Mucosa of rectum (tissue), 2 donors: Measurements from ENCODE around the gene ZBED3.

Experiments used
- H3K27ac ChIP-seq, 2 donors: one replicate each; pipeline ENCODE4 v1.7.0; 2013; ENCODE audit warnings: inconsistent platforms in 2 of 2, low read depth in 2 of 2, low read length in 2 of 2
- H3K27me3 ChIP-seq, 2 donors: one replicate each; pipeline ENCODE4 v1.7.0; 2013; ENCODE audit warnings: low read length in 2 of 2; ENCODE audit not compliant: control insufficient read depth in 2 of 2, insufficient read depth in 2 of 2
- H3K36me3 ChIP-seq, 2 donors: one replicate each; pipeline ENCODE4 v1.7.0; 2013; ENCODE audit warnings: low read length in 2 of 2; ENCODE audit not compliant: control insufficient read depth in 2 of 2, insufficient read depth in 2 of 2
- H3K4me1 ChIP-seq, 2 donors: one replicate each; pipeline ENCODE4 v1.7.0; 2013; ENCODE audit warnings: low read length in 2 of 2, mild to moderate bottlenecking in 1 of 2; ENCODE audit not compliant: control insufficient read depth in 2 of 2, insufficient read depth in 2 of 2
- H3K4me3 ChIP-seq, 2 donors: one replicate each; pipeline ENCODE4 v1.7.0; 2013; ENCODE audit warnings: low read length in 2 of 2
- H3K9ac ChIP-seq, 2 donors: one replicate each; pipeline ENCODE4 v1.7.0; 2013; ENCODE audit warnings: low read length in 2 of 2, low read depth in 1 of 2, mild to moderate bottlenecking in 1 of 2
- H3K9me3 ChIP-seq, 2 donors: one replicate each; pipeline ENCODE4 v1.7.0; 2013; ENCODE audit warnings: low read length in 2 of 2; ENCODE audit not compliant: control insufficient read depth in 2 of 2
- donor health status: healthy.
- donor health status: Normal muscosa, but diverticular disease.

The ZBED3 gene

DNA sequence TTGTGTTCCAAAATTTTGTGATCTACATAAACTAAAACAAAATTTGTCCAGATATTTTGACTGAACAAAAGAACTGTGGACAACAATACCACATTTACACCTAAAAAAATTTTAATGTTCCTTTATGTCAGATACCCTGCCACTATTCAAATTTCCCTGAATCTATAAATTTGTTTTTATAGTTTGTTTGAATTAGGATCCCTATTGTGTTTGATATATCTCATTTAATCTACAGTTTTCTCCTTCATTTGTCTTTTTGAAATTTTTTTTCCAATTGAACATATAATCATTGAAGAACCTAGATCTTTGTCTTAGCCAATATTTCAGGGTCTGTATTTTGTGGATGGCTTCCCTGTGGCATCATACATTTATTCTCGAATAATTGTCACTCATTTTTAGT, 51.1 kb downstream of the ZBED3 start:
- Histone ChIP-seq H3K27ac (no peak overlapping the region), H3K36me3 (peaks cover 29 to 34% of the 10 kb centered on the region in 2 donors), H3K9ac (no peak overlapping the region), H3K4me3 (no peak overlapping the region), H3K9me3 (no peaks in the 10 kb centered on the region), H3K4me1 (peaks cover 10 to 11% of the 10 kb centered on the region in 2 donors), H3K27me3 (no peaks in the 10 kb centered on the region)

DNA sequence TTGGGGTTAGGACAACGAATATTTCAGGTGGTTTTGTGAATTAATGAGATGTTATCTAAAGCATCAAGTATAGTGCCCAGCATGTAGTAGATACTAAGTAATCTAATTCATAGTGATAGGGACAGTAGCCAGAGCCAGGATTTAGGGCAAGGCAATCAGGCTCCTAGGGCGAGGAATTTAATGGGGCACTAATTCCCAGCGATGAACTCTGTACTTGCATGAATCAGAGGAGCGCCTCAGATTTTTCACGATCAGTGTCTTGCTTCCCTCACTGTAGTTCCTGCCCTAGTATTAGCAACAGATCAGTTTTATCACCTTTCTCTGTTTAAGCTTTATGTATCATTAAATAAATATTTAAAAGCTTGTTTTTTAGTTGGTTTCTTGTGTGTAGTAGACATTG, 53.7 kb downstream of the ZBED3 start:
- H3K4me3 ChIP-seq: no peak overlapping the region
- peaks cover 26 to 28% of the 10 kb centered on the region in 2 donors for H3K36me3 ChIP-seq
- no peak overlapping the region for H3K27ac ChIP-seq
- H3K27me3 ChIP-seq: no peaks in the 10 kb centered on the region
- no peak overlapping the region for H3K9ac ChIP-seq
- peaks cover 12 to 15% of the 10 kb centered on the region in 2 donors for H3K4me1 ChIP-seq
- peaks cover under 1 to 2% of the 10 kb centered on the region in 2 donors for H3K9me3 ChIP-seq

DNA sequence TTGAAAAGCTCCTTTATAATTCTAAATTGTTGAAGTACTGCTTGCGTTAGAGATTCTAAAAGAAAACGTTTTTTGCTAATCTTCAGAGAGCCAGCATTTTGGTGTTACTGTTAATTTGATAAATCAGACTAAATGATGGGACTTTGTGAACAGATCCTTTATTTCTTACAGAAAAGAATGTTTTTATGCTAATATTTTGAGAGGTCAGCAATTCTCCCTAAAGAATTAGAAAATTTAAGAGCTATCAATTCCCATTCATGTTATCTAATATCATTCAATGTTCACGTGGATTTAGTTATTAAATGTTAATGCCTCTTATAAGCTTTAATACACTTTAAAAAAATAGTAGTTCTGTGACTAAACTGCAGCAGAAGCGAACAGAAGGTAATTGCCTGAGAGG, 54.5 kb downstream of the ZBED3 start:
- Histone ChIP-seq H3K4me3 (no peak overlapping the region), H3K36me3 (peaks cover 20 to 22% of the 10 kb centered on the region in 2 donors), H3K9ac (peak overlapping the region in 1 of 2 donors; percentile 18), H3K27me3 (no peaks in the 10 kb centered on the region), H3K9me3 (peaks cover 2 to 4% of the 10 kb centered on the region in 2 donors), H3K27ac (no peak overlapping the region), H3K4me1 (peaks cover 12 to 15% of the 10 kb centered on the region in 2 donors)

DNA sequence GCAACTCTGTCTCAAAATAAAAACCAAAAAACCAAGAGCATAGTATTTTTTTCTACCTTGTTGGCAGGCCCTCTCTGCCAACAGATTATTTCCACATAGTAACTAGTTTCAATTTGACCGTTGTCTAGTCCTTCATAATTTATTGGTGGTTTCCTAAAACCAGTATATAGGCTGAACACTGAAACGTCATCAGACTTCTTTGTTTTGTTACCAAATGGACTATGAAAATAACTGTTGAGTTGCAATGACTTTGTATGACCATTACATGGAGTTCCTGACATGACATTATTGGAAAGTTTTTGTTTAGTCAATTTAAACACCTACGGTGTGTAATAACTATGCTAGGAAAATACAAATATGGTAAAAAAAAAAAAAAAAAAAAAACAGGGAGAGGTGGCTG, 55.2 kb downstream of the ZBED3 start:
- Histone ChIP-seq H3K9ac (peak overlapping the region in 1 of 2 donors; percentile 93), H3K9me3 (peaks cover 2 to 4% of the 10 kb centered on the region in 2 donors), H3K36me3 (peaks cover 15 to 17% of the 10 kb centered on the region in 2 donors), H3K27me3 (no peaks in the 10 kb centered on the region), H3K27ac (no peak overlapping the region), H3K4me3 (peak overlapping the region; percentile 77 to 93), H3K4me1 (peaks cover 12 to 15% of the 10 kb centered on the region in 2 donors)

DNA sequence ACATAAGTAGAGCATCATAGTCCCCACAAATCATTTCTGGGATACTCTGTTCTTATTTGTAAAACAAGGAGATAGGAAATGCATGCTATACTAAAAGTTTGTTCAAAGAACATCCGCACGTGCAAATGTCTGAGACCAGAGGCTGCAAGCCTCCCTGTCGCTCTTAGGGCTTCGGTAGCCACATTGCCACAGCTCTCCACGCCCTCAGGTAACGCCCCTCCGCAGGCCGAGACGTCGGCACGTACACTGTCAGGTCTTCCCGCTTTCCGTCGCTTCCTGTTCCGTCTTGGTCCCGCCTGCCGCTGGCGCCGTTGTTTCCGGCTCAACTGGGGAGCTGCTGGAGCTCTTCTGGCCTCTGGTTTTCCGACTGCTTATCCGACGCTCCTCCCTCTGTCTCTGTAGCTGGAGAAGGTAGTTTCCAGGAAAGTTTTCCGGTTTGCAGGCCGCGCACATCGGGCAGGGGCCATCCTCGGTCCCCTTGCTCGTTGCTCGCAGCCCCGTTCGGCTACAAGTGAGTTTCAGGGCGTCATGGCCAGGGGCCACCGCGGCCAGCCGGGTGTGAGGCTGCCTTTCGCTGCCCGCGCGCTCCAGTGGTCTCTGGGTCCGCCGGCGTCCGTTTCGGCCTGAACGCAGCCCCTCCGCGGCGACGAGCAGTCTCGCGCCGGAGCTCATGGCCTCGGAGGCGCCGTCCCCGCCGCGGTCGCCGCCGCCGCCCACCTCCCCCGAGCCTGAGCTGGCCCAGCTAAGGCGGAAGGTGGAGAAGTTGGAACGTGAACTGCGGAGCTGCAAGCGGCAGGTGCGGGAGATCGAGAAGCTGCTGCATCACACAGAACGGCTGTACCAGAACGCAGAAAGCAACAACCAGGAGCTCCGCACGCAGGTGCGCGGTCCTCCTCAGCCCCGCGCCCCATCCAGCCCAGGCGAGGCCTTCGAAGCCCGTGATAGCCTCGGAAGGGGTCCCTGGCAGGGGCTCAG, 56.7 kb downstream of the ZBED3 start, which contains the start of gene AGGF1:
TSS of gene AGGF1 (plus strand) at position 308 of the 975 bp plus-strand sequence. CDS start at position 671, 363 bp downstream.
- Histone ChIP-seq H3K36me3 (peaks cover 3 to 4% of the 10 kb centered on the region in 2 donors), H3K9ac (peak within 1 kb of the TSS; percentile 87 to 93), H3K4me1 (peaks cover 12 to 15% of the 10 kb centered on the region in 2 donors), H3K27me3 (no peaks in the 10 kb centered on the region), H3K27ac (peak within 1 kb of the TSS; percentile 93 to 97), H3K9me3 (peaks cover 2 to 4% of the 10 kb centered on the region in 2 donors), H3K4me3 (peak within 1 kb of the TSS; percentile 77 to 93)

DNA sequence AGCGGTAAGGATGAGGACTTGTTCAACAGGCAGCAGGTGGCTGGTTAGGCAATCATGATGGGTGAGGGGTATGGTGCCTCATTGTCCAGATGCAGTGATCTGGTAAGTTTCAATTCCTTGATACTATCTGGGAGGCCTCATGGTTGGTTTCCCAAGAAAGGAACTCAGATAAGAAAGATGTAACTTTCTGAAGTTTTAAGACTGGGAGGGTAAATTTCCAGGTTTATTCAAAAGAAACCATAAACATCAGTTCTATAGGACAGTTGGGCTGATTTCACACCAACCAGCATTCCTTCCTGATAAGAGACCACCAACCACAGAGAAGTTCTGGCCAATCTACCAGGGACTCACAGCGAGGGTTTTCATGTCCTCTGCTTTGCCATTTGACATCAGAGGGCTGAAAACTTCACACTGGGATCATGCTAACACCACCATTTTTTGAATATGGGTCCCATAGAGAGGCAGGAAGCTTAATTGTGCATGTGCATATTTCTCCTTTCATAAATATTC, 57.7 kb downstream of the ZBED3 start:
- H3K36me3 ChIP-seq: no peaks in the 10 kb centered on the region
- H3K9me3 ChIP-seq: peaks cover 2 to 4% of the 10 kb centered on the region in 2 donors
- H3K27me3 ChIP-seq: no peaks in the 10 kb centered on the region
- H3K4me1 ChIP-seq: peaks cover 12 to 15% of the 10 kb centered on the region in 2 donors
- no peak overlapping the region for H3K27ac ChIP-seq
- H3K9ac ChIP-seq: no peak overlapping the region
- H3K4me3 ChIP-seq: peak overlapping the region; percentile 77 to 93

DNA sequence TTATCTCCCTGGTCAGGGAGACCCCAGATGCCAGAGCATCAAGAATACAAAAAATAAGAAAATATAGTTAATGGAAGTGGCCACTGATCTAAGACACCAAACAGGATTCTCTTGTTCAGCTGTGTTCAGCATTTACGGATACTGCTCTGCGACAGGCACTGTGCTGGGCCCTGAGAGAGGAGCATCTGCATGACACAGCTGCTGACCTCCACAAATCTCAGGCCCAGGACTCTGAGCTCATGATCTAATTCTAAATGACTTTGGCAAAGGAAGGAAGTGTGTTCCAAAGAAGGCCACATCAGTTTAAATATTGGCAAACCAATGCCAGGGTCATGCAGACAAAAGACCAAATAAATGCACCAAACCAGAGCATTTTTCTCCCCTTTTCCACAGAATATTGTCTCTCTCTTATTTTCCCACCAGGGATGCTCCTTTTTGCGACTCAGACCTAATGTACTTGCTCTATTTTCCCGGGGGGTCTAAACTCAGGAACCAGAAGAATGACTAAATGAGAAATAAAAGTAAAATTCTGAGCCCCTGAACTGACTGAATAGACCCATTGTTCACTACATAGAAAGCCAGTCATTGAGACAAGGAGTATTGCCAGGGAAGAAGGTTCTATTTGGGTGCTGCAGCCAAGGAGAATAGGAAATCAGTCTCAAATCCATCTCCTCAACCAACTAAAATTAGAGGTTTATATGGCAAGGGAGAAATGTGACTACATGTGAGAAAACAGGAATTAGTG, 58.3 kb downstream of the ZBED3 start:
- peaks cover 12 to 15% of the 10 kb centered on the region in 2 donors for H3K4me1 ChIP-seq
- no peaks in the 10 kb centered on the region for H3K27me3 ChIP-seq
- H3K36me3 ChIP-seq: no peaks in the 10 kb centered on the region
- no peak overlapping the region for H3K9ac ChIP-seq
- H3K27ac ChIP-seq: no peak overlapping the region
- H3K9me3 ChIP-seq: peaks cover 2 to 4% of the 10 kb centered on the region in 2 donors
- no peak overlapping the region for H3K4me3 ChIP-seq

DNA sequence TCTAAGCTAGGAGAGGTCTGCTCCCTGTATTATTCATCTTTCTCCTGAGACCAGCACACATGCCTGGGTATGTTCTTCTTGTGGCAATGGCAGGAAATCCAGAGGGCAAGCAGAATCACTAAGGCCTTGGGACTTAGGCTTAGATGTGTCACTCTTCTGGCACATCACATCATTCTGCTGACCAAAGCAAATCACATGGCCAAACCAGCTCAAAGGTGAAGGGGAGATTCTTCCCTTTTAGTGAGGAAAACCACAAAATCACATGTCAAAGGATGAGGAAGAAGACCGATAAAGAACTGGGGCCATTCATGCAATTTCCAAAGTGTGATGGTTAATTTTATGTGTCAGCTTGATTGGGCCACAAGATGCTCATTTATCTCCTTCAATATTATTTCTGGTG, 62.6 kb downstream of the ZBED3 start:
- no peak overlapping the region for H3K9ac ChIP-seq
- no peaks in the 10 kb centered on the region for H3K36me3 ChIP-seq
- H3K4me3 ChIP-seq: no peak overlapping the region
- H3K27ac ChIP-seq: no peak overlapping the region
- peaks cover 2 to 4% of the 10 kb centered on the region in 2 donors for H3K9me3 ChIP-seq
- no peaks in the 10 kb centered on the region for H3K27me3 ChIP-seq
- H3K4me1 ChIP-seq: no peaks in the 10 kb centered on the region

DNA sequence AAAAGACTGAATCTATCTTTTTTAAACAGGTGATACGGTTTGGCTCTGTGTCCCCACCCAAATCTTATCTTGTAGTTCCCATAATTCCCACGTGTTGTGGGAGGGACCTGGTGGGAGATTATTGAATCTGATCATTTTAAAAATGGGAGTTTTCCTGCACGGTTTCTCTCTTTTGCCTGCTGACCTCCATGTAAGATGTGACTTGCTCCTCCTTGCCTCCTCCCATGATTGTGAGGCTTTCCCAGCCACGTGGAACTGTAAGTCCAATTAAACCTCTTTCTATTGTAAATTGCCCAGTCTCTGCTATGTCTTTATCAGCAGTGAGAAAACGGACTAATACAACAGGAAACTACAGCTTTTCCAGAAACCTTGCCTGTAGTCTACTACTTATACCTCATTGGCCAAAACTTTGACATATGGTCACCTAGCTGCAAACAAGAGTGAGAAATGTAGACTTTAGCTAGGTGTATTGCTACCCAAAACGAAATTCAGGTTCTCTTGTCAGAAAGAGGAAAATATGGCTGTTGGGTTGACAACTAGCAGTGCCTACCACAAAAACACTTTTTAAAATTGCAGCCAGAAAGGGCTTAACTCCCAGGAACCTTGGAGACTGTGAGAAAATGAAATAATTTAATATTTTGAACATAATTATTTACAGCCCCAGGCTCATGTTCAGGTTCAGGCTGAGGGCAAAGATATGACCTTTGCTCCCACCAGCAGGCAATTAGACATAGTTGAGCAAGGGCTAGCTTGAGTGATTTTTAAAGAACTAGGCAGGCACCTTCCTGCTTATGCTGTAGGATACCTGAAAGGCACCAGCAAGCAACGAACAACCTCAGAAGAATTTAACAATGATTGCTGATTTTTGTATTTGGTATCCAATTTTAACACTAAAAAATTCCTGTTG, 64.3 kb downstream of the ZBED3 start:
- H3K36me3 ChIP-seq: no peaks in the 10 kb centered on the region
- H3K9ac ChIP-seq: no peak overlapping the region
- no peak overlapping the region for H3K27ac ChIP-seq
- H3K4me1 ChIP-seq: no peaks in the 10 kb centered on the region
- no peak overlapping the region for H3K4me3 ChIP-seq
- no peaks in the 10 kb centered on the region for H3K9me3 ChIP-seq
- H3K27me3 ChIP-seq: no peaks in the 10 kb centered on the region
